Panc1 (cell line): Measurements from ENCODE around the gene PPP2R3A. TPM values are rescaled to one million over a fixed set of nuclear protein-coding genes. Genes with fewer than 3 reads are reported as not detected.

Source experiments
- ATAC-seq: fragments of 200-7000 bp; cut with Tn5 transposase; 2 replicates; pipeline ENCODE4 v1.9.1; 2020; ENCODE audit warnings: mild to moderate bottlenecking, moderate library complexity
- BruUV-seq: library from RNA; stranded (reverse); fragments of 400-500 nt; replicated peaks from 2 replicates; lab custom pipeline; 2021; lab: Mats Ljungman, UMichigan
- CTCF ChIA-PET: fragments of 300-600 bp; sonication (Branson Sonifier 250); formaldehyde crosslinking; loops from one replicate; lab custom pipeline; 2022; ENCODE audit warnings: antibody characterized with exemption; lab: Charles Lee
- POLR2A ChIA-PET: fragments of 300-600 bp; sonication (Branson Sonifier 250); formaldehyde crosslinking; loops from one replicate; lab custom pipeline; 2022; ENCODE audit warnings: antibody characterized with exemption; lab: Charles Lee
- DNase-seq: peaks from one replicate; pipeline ENCODE4 v3.0.0-alpha.2; 2010; ENCODE audit warnings: low read depth, low spot score
- H3K27ac ChIP-seq: 2 replicates; pipeline ENCODE4 v1.5.1; 2011; ENCODE audit warnings: mild to moderate bottlenecking, low read length, inconsistent platforms
- H3K27me3 ChIP-seq: fragments of 200-500 bp; sonication (Bioruptor generic); 2 replicates; pipeline ENCODE4 v1.6.0; 2014; ENCODE audit warnings: low read length, inconsistent platforms; ENCODE audit not compliant: control insufficient read depth, insufficient read depth
- H3K36me3 ChIP-seq: fragments of 200-500 bp; sonication (Bioruptor generic); 2 replicates; pipeline ENCODE4 v1.5.1; 2014; ENCODE audit warnings: inconsistent platforms, mild to moderate bottlenecking, low read length, moderate library complexity; ENCODE audit not compliant: control insufficient read depth, insufficient read depth
- H3K4me1 ChIP-seq: 2 replicates; pipeline ENCODE4 v1.5.1; 2011; ENCODE audit warnings: inconsistent platforms, mild to moderate bottlenecking, low read length, moderate library complexity; ENCODE audit not compliant: control insufficient read depth, insufficient read depth
- H3K4me3 ChIP-seq, 2 experiments: 2 replicates each; pipeline ENCODE4 v1.5.1; 2011 to 2012; ENCODE audit warnings: low read depth in 2 of 2, low read length in 2 of 2, mild to moderate bottlenecking in 2 of 2, inconsistent platforms in 1 of 2, moderate library complexity in 1 of 2
- H3K9me3 ChIP-seq: fragments of 200-500 bp; sonication (Bioruptor generic); 2 replicates; pipeline ENCODE4 v1.5.1; 2014; ENCODE audit warnings: low read depth, mild to moderate bottlenecking, inconsistent platforms, low read length, moderate library complexity; ENCODE audit not compliant: control insufficient read depth, insufficient read depth
- CTCF ChIP-seq: fragments of 450-650 bp; IDR thresholded peaks from 2 replicates; pipeline ENCODE4 v1.5.1; 2017; ENCODE audit warnings: mild to moderate bottlenecking
- POLR2AphosphoS5 ChIP-seq: IDR thresholded peaks from 2 replicates; pipeline ENCODE4 v1.6.1; 2012; ENCODE audit warnings: mild to moderate bottlenecking, low read depth, low read length, moderate library complexity
- SIN3A ChIP-seq: IDR thresholded peaks from 2 replicates; pipeline ENCODE4 v1.6.1; 2012; ENCODE audit warnings: low read depth, mild to moderate bottlenecking, low read length, moderate library complexity, borderline replicate concordance; ENCODE audit not compliant: insufficient read depth
- TCF7L2 ChIP-seq: IDR thresholded peaks from 2 replicates; pipeline ENCODE4 v1.6.1; 2011; ENCODE audit warnings: mild to moderate bottlenecking, low read depth, low read length, inconsistent platforms
- in situ Hi-C: cut with HindIII; loops from 2 replicates; pipeline ENCODE4 v1.10.0; 2016; ENCODE audit warnings: low sequenced_read_pairs, low pct_unique_long_range_greater_than_20kb
- intact Hi-C: fragments of 100-400 bp; cut with micrococcal nuclease; formaldehyde crosslinking; loops from one replicate; pipeline ENCODE4 v1.10.0; 2022; ENCODE audit not compliant: unreplicated experiment
- total RNA-seq: library from RNA; stranded (reverse); gene quantifications from one replicate; pipeline ENCODE4 v1.2.1, GENCODE V29; 2021; ENCODE audit not compliant: unreplicated experiment
- TF ChIP-seq, protein P1 (sequence below), 2 experiments: IDR thresholded peaks; 2 replicates each; pipeline ENCODE4 v1.6.1; 2011 to 2012; ENCODE audit warnings: low read depth in 2 of 2, control low read depth in 1 of 2, low read length in 1 of 2, mild to moderate bottlenecking in 1 of 2, moderate library complexity in 1 of 2; ENCODE audit not compliant: insufficient read depth in 1 of 2

PPP2R3A gene
- total RNA-seq, 1 experiment from 2014 or later = 8.1 TPM

- no peak overlapping the region for H3K4me3 ChIP-seq
- TF ChIP-seq, protein P1, sequence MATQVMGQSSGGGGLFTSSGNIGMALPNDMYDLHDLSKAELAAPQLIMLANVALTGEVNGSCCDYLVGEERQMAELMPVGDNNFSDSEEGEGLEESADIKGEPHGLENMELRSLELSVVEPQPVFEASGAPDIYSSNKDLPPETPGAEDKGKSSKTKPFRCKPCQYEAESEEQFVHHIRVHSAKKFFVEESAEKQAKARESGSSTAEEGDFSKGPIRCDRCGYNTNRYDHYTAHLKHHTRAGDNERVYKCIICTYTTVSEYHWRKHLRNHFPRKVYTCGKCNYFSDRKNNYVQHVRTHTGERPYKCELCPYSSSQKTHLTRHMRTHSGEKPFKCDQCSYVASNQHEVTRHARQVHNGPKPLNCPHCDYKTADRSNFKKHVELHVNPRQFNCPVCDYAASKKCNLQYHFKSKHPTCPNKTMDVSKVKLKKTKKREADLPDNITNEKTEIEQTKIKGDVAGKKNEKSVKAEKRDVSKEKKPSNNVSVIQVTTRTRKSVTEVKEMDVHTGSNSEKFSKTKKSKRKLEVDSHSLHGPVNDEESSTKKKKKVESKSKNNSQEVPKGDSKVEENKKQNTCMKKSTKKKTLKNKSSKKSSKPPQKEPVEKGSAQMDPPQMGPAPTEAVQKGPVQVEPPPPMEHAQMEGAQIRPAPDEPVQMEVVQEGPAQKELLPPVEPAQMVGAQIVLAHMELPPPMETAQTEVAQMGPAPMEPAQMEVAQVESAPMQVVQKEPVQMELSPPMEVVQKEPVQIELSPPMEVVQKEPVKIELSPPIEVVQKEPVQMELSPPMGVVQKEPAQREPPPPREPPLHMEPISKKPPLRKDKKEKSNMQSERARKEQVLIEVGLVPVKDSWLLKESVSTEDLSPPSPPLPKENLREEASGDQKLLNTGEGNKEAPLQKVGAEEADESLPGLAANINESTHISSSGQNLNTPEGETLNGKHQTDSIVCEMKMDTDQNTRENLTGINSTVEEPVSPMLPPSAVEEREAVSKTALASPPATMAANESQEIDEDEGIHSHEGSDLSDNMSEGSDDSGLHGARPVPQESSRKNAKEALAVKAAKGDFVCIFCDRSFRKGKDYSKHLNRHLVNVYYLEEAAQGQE (IDR thresholded peaks at IDR 0.05; ENCODE audit: insufficient read depth in 1 of 2, low read depth in 2 of 2, low read length in 1 of 2) = no peak
- TF ChIP-seq SIN3A (no peak), POLR2AphosphoS5 (no peak), TCF7L2 (no peak), CTCF (no peak)
- no TSS peak for BruUV-seq
- DNase-seq = no peak
- ATAC-seq = no peak
- CTCF ChIA-PET = no interaction called here
- intact Hi-C loops = no loop called here
- H3K9me3 ChIP-seq = no peaks in the 10 kb centered on the region
- no peaks in the 10 kb centered on the region for H3K36me3 ChIP-seq
- H3K4me1 ChIP-seq = no peaks in the 10 kb centered on the region
- H3K27me3 ChIP-seq = no peaks in the 10 kb centered on the region
- in situ Hi-C loops = no loop called here
- H3K27ac ChIP-seq = no peak overlapping the region
- POLR2A ChIA-PET = no interaction called here
These were observed 48.5 kb upstream of the PPP2R3A start for GRCh38 chr3:135917076-135917475.

DNA sequence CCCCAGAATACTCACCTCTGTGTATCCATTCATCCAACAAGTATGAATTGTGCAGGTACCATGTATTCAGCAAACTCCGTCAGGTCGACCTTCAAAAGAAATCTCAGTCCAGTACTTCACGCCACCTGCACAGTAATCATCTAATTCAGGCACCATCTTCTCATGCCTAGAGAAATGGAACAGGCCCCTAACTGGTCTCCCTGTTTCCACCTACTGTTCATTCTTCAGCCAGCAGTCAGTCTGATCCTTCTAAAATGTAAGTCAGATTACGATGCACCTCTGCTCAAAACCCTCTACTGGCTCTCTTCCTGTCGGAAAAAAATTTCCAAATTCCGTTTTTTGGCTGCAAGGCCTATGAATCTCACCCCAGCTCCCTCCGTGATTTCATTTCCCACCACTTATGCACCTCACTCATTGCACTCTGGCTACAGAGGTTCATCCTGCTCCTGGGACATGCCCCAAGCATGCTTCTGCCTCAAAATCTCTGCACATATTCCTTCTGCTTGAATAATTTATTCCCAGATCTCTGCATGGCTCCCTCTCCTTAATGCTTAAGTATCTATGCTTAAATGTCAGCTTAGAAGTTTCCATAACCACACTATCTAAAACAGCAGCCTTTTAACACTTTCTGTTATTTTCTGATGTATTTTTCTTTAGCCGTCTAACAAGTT lies 47.5 kb upstream of the PPP2R3A start:
- H3K36me3 ChIP-seq = no peaks in the 10 kb centered on the region
- in situ Hi-C loops (no loop called here), intact Hi-C loops (loop anchor here (1.0 kb wide), 1 partner anchor 124 kb away; no protein-coding TSS in a partner anchor)
- no TSS peak for BruUV-seq
- ChIA-PET CTCF (no interaction called here), POLR2A (interaction anchor here (0.5 kb wide), 1 partner anchor 124 kb away, joined by 3 read pairs; no protein-coding TSS in a partner anchor)
- H3K4me3 ChIP-seq = no peak overlapping the region
- no peak overlapping the region for H3K27ac ChIP-seq
- no peak for ATAC-seq
- no peaks in the 10 kb centered on the region for H3K9me3 ChIP-seq
- no peaks in the 10 kb centered on the region for H3K27me3 ChIP-seq
- DNase-seq = no peak
- no peaks in the 10 kb centered on the region for H3K4me1 ChIP-seq
- no peak for TF ChIP-seq TCF7L2
- TF ChIP-seq POLR2AphosphoS5 = no peak
- no peak for TF ChIP-seq CTCF
- no peak for TF ChIP-seq SIN3A
- TF ChIP-seq, protein P1 (IDR thresholded peaks at IDR 0.05; ENCODE audit: insufficient read depth in 1 of 2, low read depth in 2 of 2, low read length in 1 of 2) = no peak
